Vagina (tissue), 2 donors: Measurements from ENCODE around the gene GRIK2.

ENCODE experiments used
- CTCF ChIP-seq, 3 experiments: fragments of 450-650 bp in 2 of 3; fragments of 200-600 bp in 1 of 3; sonication (generic) in 1 of 3; IDR thresholded peaks; one replicate each; pipeline ENCODE4 v1.5.1; 2017 to 2019; ENCODE audit warnings: antibody characterized with exemption in 3 of 3, mild to moderate bottlenecking in 2 of 3, moderate library complexity in 2 of 3
- POLR2A ChIP-seq, 2 donors: fragments of 450-650 bp; IDR thresholded peaks; one replicate each; pipeline ENCODE4 v1.6.1; 2017; ENCODE audit warnings: antibody characterized with exemption in 2 of 2, mild to moderate bottlenecking in 2 of 2, moderate library complexity in 2 of 2

- TF ChIP-seq CTCF (IDR thresholded peaks at IDR 0.05), result no peak
- TF ChIP-seq POLR2A (IDR thresholded peaks at IDR 0.05), result no peak
Measured at GRCh38 chr6:101486124-101486523, 92.6 kb downstream of the GRIK2 start.
